ENCODE data around the gene LRRC10.

- TF ChIP-seq POLR2A (IDR thresholded peaks at IDR 0.05; ENCODE audit: low read length) (no peak), GATA1 (IDR thresholded peaks at IDR 0.05; ENCODE audit: low read depth, low read length) (no peak)
Observed at GRCh38 chr12:69569236-69569635, 41.5 kb downstream of the LRRC10 start.
